ENCODE data around the gene CEL.
A peak's percentile ranks its signal among the peaks of the same experiment; 100 is the strongest.

Gene CEL

DNA sequence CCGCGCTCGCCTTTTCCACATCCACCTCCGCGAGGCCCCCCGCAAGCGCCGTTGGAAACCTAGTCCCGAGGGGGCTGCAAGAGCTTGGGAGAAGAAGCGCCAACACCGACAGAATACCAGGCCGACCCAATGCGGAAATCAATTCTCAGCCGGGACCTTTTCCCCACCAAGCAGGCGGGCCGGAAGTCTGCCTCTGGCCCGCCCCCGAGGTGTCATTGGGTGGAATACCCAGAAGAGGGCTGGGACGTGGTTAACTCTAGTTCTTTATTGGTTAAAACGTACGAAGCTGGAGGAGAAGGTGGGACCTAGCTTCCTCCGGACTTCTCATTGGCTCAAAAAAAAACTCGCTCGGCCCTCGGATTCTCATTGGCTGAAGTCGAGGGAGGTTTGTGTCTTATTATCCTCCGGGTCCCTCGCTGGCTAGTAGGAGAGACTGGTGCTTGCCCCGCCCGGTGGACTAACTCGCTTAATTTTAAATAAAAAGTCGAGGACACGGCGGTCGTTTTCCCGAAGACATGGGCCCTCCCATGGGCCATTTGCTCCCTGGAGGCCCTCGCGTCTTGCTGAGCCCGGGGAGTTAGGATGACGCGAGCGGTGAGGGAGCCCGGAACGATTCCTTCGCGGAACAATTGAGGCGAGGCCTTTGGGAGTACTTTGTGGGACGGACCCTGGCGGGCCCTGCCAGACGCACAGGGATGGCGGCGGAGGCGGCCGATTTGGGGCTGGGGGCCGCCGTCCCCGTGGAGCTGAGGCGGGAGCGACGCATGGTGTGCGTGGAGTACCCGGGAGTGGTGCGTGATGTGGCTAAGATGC, 31.3 kb upstream of the CEL start, which contains the start of gene GTF3C5:
TSS of gene GTF3C5 (plus strand) at position 681 of the 813 bp plus-strand sequence. CDS start at position 696, 15 bp downstream.
- peak within 1 kb of the TSS; percentile 99 for H3K4me3 ChIP-seq (ENCODE audit: low read length)
- DNase-seq (ENCODE audit: low read depth) = peak; percentile 99
- no peak for TF ChIP-seq CTCF (IDR thresholded peaks at IDR 0.05; ENCODE audit: insufficient read depth, low read depth, low read length, missing control alignments)

DNA sequence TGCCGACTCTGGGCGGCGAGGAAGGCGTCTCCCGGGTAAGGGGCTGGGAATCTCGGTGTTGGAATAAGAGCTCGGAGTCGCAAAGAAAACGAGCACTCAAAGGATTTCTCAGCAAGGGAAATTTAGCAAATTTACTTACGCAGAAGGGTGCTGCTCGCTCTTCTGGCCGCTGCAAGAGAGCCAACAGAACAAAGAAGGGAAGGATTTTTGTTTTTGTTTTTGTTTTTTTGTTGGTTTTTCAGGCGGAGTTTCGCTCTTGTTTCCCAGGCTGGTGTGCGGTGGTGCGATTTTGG, 30.7 kb upstream of the CEL start:
- no peak for DNase-seq (ENCODE audit: low read depth)
- no peak for TF ChIP-seq CTCF (IDR thresholded peaks at IDR 0.05; ENCODE audit: insufficient read depth, low read depth, low read length, missing control alignments)

DNA sequence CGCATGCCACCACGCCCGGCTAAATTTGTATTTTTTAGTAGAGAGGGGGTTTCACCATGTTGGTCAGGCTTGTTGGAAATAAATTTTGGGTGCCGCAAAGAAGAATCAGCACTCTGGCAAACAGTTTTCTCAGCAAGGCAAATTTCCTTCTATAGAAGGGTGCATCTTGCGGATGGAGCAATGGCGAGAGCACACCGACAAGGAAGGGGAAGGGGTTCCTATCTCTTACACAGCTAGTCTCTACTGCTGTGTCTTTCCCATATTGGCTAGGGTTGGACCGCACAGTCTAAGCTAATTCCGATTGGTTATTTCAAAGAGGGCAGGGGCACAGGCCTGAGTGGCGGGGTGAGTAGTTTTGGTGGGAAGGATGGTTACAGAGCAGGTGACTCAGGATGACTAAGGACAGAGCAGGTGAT, 30.3 kb upstream of the CEL start:
- peak overlapping the region; percentile 99 for H3K4me3 ChIP-seq (ENCODE audit: low read length)
- DNase-seq (ENCODE audit: low read depth) = peak; percentile 19

More for the DNA sequence above, 30.7 kb upstream of the CEL start:
- H3K4me3 ChIP-seq (ENCODE audit: low read length) = peak overlapping the region; percentile 99

DNA sequence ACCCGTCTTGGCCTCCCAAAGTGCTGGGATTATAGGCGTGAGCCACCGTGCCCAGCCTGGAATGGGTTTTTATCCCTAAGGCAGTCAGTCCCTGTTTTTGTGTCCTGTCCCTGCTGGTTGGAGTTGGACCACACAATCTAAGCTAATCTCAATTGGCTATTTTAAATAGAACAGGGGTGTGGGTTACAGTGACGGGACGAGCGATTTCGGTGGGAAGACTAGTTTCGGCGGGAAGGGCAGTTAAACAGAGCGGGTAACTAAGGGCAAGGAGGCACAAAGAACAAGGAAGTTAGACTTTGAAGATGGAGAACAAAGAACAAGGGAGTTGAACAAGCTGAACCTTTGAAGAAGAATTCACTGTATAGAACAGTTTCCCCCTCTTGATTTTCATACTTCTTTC, 29.6 kb upstream of the CEL start:
- no peak for DNase-seq (ENCODE audit: low read depth)
- TF ChIP-seq CTCF (IDR thresholded peaks at IDR 0.05; ENCODE audit: insufficient read depth, low read depth, low read length, missing control alignments) = no peak
- H3K4me3 ChIP-seq (ENCODE audit: low read length) = peak overlapping the region; percentile 1

More for the DNA sequence above, 30.3 kb upstream of the CEL start:
- no peak for TF ChIP-seq CTCF (IDR thresholded peaks at IDR 0.05; ENCODE audit: insufficient read depth, low read depth, low read length, missing control alignments)

- no peak for TF ChIP-seq CTCF (IDR thresholded peaks at IDR 0.05; ENCODE audit: insufficient read depth, low read depth, low read length, missing control alignments)
- DNase-seq (ENCODE audit: low read depth) = peak; percentile 17
- H3K4me3 ChIP-seq (ENCODE audit: low read length) = no peak overlapping the region
Observed at GRCh38 chr9:133035669-133036068, 26.1 kb upstream of the CEL start.

DNA sequence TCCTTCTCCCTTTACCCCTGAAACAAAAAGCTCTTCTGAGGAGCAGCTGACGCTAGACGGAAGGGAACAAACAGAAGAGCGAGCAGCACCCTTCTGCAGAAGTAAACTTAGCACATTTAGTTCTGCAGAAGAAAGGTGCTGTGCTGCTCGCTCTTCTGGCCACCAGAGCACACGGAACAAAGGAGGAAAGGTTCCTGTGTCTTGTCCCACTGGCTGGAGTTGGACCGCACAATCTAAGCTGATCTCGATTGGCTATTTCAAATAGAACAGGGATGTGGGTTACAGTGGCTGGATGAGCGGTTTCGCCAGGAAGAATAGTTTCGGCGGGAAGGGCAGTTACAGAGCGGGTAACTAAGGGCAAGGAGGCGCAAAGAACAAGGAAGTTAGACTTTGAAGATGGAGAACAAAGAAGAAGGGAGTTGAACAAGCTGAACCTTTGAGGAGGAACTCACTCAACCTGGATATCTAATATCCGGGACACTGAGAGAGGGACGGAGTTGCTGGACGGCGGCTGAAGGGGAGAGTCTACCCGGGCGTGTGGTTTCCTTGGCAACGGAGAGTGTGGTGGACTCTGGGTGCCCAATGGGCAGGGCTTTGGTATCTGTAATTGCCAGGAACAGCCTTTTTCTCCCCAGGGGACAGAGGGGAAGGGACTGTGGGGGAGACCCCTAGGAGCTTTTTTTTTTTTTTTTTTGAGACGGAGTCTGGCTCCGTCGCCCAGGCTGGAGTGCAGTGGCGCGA, 23.8 kb upstream of the CEL start:
- H3K4me3 ChIP-seq (ENCODE audit: low read length) = no peak overlapping the region
- TF ChIP-seq CTCF (IDR thresholded peaks at IDR 0.05; ENCODE audit: insufficient read depth, low read depth, low read length, missing control alignments) = no peak
- no peak for DNase-seq (ENCODE audit: low read depth)

All from epithelial cell of esophagus (primary cell).